Panc1 (cell line): ENCODE measurements around the gene KMT2E.

Experiments
- POLR2AphosphoS5 ChIP-seq: IDR thresholded peaks from 2 replicates; pipeline ENCODE4 v1.6.1; 2012; ENCODE audit warnings: mild to moderate bottlenecking, low read depth, low read length, moderate library complexity
- TF ChIP-seq, protein P1 (sequence below): fragments of 450-650 bp; IDR thresholded peaks from 2 replicates; pipeline ENCODE4 v1.5.1; 2017; ENCODE audit warnings: mild to moderate bottlenecking

- no peak for TF ChIP-seq POLR2AphosphoS5
- TF ChIP-seq, protein P1, sequence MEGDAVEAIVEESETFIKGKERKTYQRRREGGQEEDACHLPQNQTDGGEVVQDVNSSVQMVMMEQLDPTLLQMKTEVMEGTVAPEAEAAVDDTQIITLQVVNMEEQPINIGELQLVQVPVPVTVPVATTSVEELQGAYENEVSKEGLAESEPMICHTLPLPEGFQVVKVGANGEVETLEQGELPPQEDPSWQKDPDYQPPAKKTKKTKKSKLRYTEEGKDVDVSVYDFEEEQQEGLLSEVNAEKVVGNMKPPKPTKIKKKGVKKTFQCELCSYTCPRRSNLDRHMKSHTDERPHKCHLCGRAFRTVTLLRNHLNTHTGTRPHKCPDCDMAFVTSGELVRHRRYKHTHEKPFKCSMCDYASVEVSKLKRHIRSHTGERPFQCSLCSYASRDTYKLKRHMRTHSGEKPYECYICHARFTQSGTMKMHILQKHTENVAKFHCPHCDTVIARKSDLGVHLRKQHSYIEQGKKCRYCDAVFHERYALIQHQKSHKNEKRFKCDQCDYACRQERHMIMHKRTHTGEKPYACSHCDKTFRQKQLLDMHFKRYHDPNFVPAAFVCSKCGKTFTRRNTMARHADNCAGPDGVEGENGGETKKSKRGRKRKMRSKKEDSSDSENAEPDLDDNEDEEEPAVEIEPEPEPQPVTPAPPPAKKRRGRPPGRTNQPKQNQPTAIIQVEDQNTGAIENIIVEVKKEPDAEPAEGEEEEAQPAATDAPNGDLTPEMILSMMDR, result no peak
Measured at GRCh38 chr7:104971290-104972071, 42.5 kb upstream of the KMT2E start.
